ENCODE results near the gene SEMA4D. TPM values are rescaled to one million over a fixed set of nuclear protein-coding genes. Genes with fewer than 3 reads are reported as not detected.

The SEMA4D gene
- total and polyA plus RNA-seq, 2 of the 13 experiments (the other 11 are each of a cell fraction or from before 2014, with no cell fraction given) = 0.13 to 0.16 TPM

DNA sequence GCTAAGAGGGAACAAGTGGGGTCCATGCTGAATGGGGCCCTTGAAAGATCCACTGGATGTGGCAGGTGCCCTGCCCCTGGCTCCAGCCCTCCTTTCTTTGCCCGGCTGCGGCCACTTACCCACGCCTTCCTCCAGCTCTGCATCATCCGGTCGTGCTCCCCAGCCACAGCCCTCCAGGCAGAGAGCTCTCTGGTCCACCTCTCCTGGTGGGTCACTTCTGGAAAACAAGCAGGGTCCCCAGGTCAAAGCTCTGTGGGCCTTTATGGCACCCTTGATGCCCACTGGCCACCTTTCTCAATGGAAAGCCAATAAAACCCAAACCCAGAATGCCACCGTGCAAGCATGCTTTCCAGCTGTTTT, 134.6 kb downstream of the SEMA4D start:
- no peak overlapping the region for H3K27ac ChIP-seq (ENCODE audit: extremely low read length, insufficient read depth, low read length)
- in situ Hi-C loops (cut with HindIII; ENCODE audit: extremely low pct_ligation_motif_present, low pct_unique_long_range_greater_than_20kb) (no loop called here), intact Hi-C loops (cut with micrococcal nuclease; ENCODE audit: unreplicated experiment) (no loop called here)
- CTCF ChIA-PET (ENCODE audit: low intra/inter-chr PET ratio, low total read pairs) = no interaction called here
- POLR2A ChIA-PET = interaction anchor here (1.4 kb wide), 1 partner anchor 193 kb away, joined by 4 read pairs; no protein-coding TSS in a partner anchor
- peaks cover 61% of the 10 kb centered on the region for H3K4me1 ChIP-seq (ENCODE audit: insufficient read depth, low read length)
- FAIRE-seq (no peak), ATAC-seq (no peak), DNase-seq (ENCODE audit: low spot score) (no peak)
- no peak overlapping the region for H2AFZ ChIP-seq (ENCODE audit: low read length)
- H3K79me2 ChIP-seq (ENCODE audit: insufficient read depth, low read length) = no peaks in the 10 kb centered on the region
- TF ChIP-seq ZKSCAN8 (CRISPR knock-in tag; IDR thresholded peaks at IDR 0.05; ENCODE audit: borderline replicate concordance) (no peak), ZBTB3 (CRISPR knock-in tag; IDR thresholded peaks at IDR 0.05; ENCODE audit: borderline replicate concordance, low read depth) (no peak), BCLAF1 (IDR thresholded peaks at IDR 0.05) (no peak), RNF2 (conservative IDR thresholded peaks at IDR 0.05; ENCODE audit: low read depth) (no peak), ATF3 (CRISPR knock-in tag; IDR thresholded peaks at IDR 0.05) (no peak)
- TF ChIP-seq, protein P1, sequence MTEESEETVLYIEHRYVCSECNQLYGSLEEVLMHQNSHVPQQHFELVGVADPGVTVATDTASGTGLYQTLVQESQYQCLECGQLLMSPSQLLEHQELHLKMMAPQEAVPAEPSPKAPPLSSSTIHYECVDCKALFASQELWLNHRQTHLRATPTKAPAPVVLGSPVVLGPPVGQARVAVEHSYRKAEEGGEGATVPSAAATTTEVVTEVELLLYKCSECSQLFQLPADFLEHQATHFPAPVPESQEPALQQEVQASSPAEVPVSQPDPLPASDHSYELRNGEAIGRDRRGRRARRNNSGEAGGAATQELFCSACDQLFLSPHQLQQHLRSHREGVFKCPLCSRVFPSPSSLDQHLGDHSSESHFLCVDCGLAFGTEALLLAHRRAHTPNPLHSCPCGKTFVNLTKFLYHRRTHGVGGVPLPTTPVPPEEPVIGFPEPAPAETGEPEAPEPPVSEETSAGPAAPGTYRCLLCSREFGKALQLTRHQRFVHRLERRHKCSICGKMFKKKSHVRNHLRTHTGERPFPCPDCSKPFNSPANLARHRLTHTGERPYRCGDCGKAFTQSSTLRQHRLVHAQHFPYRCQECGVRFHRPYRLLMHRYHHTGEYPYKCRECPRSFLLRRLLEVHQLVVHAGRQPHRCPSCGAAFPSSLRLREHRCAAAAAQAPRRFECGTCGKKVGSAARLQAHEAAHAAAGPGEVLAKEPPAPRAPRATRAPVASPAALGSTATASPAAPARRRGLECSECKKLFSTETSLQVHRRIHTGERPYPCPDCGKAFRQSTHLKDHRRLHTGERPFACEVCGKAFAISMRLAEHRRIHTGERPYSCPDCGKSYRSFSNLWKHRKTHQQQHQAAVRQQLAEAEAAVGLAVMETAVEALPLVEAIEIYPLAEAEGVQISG (CRISPR knock-in tag; IDR thresholded peaks at IDR 0.05) = no peak
- TF ChIP-seq, protein P2, sequence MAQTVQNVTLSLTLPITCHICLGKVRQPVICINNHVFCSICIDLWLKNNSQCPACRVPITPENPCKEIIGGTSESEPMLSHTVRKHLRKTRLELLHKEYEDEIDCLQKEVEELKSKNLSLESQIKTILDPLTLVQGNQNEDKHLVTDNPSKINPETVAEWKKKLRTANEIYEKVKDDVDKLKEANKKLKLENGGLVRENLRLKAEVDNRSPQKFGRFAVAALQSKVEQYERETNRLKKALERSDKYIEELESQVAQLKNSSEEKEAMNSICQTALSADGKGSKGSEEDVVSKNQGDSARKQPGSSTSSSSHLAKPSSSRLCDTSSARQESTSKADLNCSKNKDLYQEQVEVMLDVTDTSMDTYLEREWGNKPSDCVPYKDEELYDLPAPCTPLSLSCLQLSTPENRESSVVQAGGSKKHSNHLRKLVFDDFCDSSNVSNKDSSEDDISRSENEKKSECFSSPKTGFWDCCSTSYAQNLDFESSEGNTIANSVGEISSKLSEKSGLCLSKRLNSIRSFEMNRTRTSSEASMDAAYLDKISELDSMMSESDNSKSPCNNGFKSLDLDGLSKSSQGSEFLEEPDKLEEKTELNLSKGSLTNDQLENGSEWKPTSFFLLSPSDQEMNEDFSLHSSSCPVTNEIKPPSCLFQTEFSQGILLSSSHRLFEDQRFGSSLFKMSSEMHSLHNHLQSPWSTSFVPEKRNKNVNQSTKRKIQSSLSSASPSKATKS (CRISPR knock-in tag; IDR thresholded peaks at IDR 0.05) = no peak
- peaks cover 9 to 29% of the 10 kb centered on the region in 2 experiments for H3K36me3 ChIP-seq (replicated peaks in 1 of 2; ENCODE audit: control insufficient read depth in 1 of 2, insufficient read depth in 2 of 2, low read length in 2 of 2)
- WGBS (ENCODE audit: low lambda C conversion rate) = 92% methylated on average over 6 of the region's 6 CpGs
- no peak overlapping the region for H3K4me2 ChIP-seq (ENCODE audit: low read depth, low read length)
- H3K9me3 ChIP-seq (ENCODE audit: low read length) = no peaks in the 10 kb centered on the region
- H3K4me3 ChIP-seq (replicated peaks in 1 of 3; ENCODE audit: insufficient read depth in 1 of 3, low read depth in 2 of 3, low read length in 3 of 3) = no peak overlapping the region
- H4K20me1 ChIP-seq (ENCODE audit: insufficient read depth, low read length) = no peaks in the 10 kb centered on the region
- H3K27me3 ChIP-seq (ENCODE audit: control insufficient read depth in 1 of 2, insufficient read depth in 2 of 2, low read length in 2 of 2) = peaks cover 0 to 3% of the 10 kb centered on the region in 2 experiments; a peak in 1 of 5 replicates
- no peak overlapping the region for H3K9ac ChIP-seq (ENCODE audit: insufficient read depth, low read depth, low read length)
- no TSS peak for BruUV-seq (replicated peaks)
